ENCODE data around the gene PEMT. TPM values are rescaled to one million over a fixed set of nuclear protein-coding genes. Genes with fewer than 3 reads are reported as not detected.

Gene PEMT
- total RNA-seq, 1 experiment from 2014 or later = 29.5 TPM

DNA sequence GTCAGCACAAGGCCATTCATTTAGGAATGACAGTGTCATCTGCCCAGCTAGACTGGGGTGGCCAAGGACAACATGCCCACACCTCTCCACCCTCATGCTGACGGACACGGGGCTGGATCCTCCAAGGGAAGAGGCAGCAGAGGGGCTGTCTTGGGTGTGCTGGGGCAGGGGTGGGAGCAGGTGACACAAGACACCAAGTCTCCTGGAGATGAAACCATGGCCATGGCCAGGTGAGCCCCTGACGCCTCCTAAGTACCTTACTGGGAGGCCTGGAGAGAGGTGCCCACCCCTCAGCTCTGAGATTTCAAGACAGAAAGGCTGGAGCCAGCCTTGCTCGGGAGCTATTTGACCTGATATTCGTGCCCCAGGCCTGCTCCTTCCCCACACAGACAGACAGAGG is 86.4 kb downstream of the PEMT start:
- BruUV-seq (replicated peaks) = no TSS peak
- Mint-ChIP-seq H3K4me3 (ENCODE audit: unreplicated experiment) (no peak overlapping the region), H3K27me3 (ENCODE audit: insufficient read depth, unreplicated experiment) (no peaks in the 10 kb centered on the region), H3K27ac (ENCODE audit: unreplicated experiment) (no peak overlapping the region), H3K9me3 (ENCODE audit: unreplicated experiment) (no peaks in the 10 kb centered on the region), H3K36me3 (ENCODE audit: insufficient read depth, unreplicated experiment) (peaks cover 6% of the 10 kb centered on the region), H3K4me1 (ENCODE audit: low read depth, unreplicated experiment) (no peaks in the 10 kb centered on the region)
- no peak for DNase-seq
- ChIA-PET CTCF (interaction anchor here (0.5 to 0.7 kb wide), 3 partner anchors 67 to 153 kb away, joined by 3 to 5 read pairs (median 3); no protein-coding TSS in a partner anchor), POLR2A (no interaction called here)
- TF ChIP-seq CTCF (IDR thresholded peaks at IDR 0.05; ENCODE audit: insufficient read depth in 1 of 2, low read depth in 1 of 2, low read length in 1 of 2, severe bottlenecking in 1 of 2, unreplicated experiment in 1 of 2) = no peak
- no peaks in the 10 kb centered on the region for H3K27me3 ChIP-seq (replicated peaks; ENCODE audit: control insufficient read depth, insufficient read depth, low read length)
- no peaks in the 10 kb centered on the region for H3K9me3 ChIP-seq
- H3K36me3 ChIP-seq (ENCODE audit: control insufficient read depth, insufficient read depth, low read length) = no peaks in the 10 kb centered on the region
- no peak overlapping the region for H3K4me3 ChIP-seq (ENCODE audit: low read depth, low read length)
- intact Hi-C loops (cut with micrococcal nuclease; ENCODE audit: unreplicated experiment) = no loop called here
- no peaks in the 10 kb centered on the region for H3K4me1 ChIP-seq

- no peak for DNase-seq
- Mint-ChIP-seq H3K27ac (ENCODE audit: unreplicated experiment) (no peak overlapping the region), H3K9me3 (ENCODE audit: unreplicated experiment) (no peaks in the 10 kb centered on the region), H3K36me3 (ENCODE audit: insufficient read depth, unreplicated experiment) (peaks cover 6% of the 10 kb centered on the region), H3K27me3 (ENCODE audit: insufficient read depth, unreplicated experiment) (no peaks in the 10 kb centered on the region), H3K4me3 (ENCODE audit: unreplicated experiment) (no peak overlapping the region), H3K4me1 (ENCODE audit: low read depth, unreplicated experiment) (no peaks in the 10 kb centered on the region)
- H3K4me1 ChIP-seq = no peaks in the 10 kb centered on the region
- ChIA-PET CTCF (interaction anchor here (0.6 to 0.7 kb wide), 2 partner anchors 67 to 153 kb away, joined by 3 read pairs; no protein-coding TSS in a partner anchor), POLR2A (no interaction called here)
- no peaks in the 10 kb centered on the region for H3K9me3 ChIP-seq
- no peaks in the 10 kb centered on the region for H3K36me3 ChIP-seq (ENCODE audit: control insufficient read depth, insufficient read depth, low read length)
- no TSS peak for BruUV-seq (replicated peaks)
- TF ChIP-seq CTCF (IDR thresholded peaks at IDR 0.05; ENCODE audit: insufficient read depth in 1 of 2, low read depth in 1 of 2, low read length in 1 of 2, severe bottlenecking in 1 of 2, unreplicated experiment in 1 of 2) = no peak
- intact Hi-C loops (cut with micrococcal nuclease; ENCODE audit: unreplicated experiment) = no loop called here
- H3K27me3 ChIP-seq (replicated peaks; ENCODE audit: control insufficient read depth, insufficient read depth, low read length) = no peaks in the 10 kb centered on the region
- H3K4me3 ChIP-seq (ENCODE audit: low read depth, low read length) = no peak overlapping the region
Measured at GRCh38 chr17:17504341-17505140, 87.0 kb downstream of the PEMT start.

- no peak overlapping the region for H3K27ac Mint-ChIP-seq (ENCODE audit: unreplicated experiment)
- no peak for TF ChIP-seq CTCF (IDR thresholded peaks at IDR 0.05; ENCODE audit: insufficient read depth in 1 of 2, low read depth in 1 of 2, low read length in 1 of 2, severe bottlenecking in 1 of 2, unreplicated experiment in 1 of 2)
Measured at GRCh38 chr17:17503566-17504130, 87.9 kb downstream of the PEMT start.

More at GRCh38 chr17:17503566-17504130, 87.9 kb downstream of the PEMT start:
- CTCF ChIA-PET = no interaction called here
- Histone ChIP-seq H3K9me3 (no peaks in the 10 kb centered on the region), H3K27me3 (replicated peaks; ENCODE audit: control insufficient read depth, insufficient read depth, low read length) (no peaks in the 10 kb centered on the region), H3K36me3 (ENCODE audit: control insufficient read depth, insufficient read depth, low read length) (no peaks in the 10 kb centered on the region), H3K4me1 (no peaks in the 10 kb centered on the region), H3K4me3 (ENCODE audit: low read depth, low read length) (no peak overlapping the region)
- H3K4me3 Mint-ChIP-seq (ENCODE audit: unreplicated experiment) = no peak overlapping the region
- no peaks in the 10 kb centered on the region for H3K4me1 Mint-ChIP-seq (ENCODE audit: low read depth, unreplicated experiment)
- POLR2A ChIA-PET = no interaction called here
- no peak for DNase-seq
- H3K36me3 Mint-ChIP-seq (ENCODE audit: insufficient read depth, unreplicated experiment) = peaks cover 6% of the 10 kb centered on the region
- BruUV-seq (replicated peaks) = no TSS peak
- no peaks in the 10 kb centered on the region for H3K9me3 Mint-ChIP-seq (ENCODE audit: unreplicated experiment)
- intact Hi-C loops (cut with micrococcal nuclease; ENCODE audit: unreplicated experiment) = no loop called here
- no peaks in the 10 kb centered on the region for H3K27me3 Mint-ChIP-seq (ENCODE audit: insufficient read depth, unreplicated experiment)
